Karpas-422 (cell line): ENCODE measurements around the gene NAA10. TPM values are rescaled to one million over a fixed set of nuclear protein-coding genes. Genes with fewer than 3 reads are reported as not detected.

ENCODE experiments used
- DNase-seq: peaks from one replicate; pipeline ENCODE4 v3.0.0-alpha.2; 2015
- H2AFZ ChIP-seq: fragments of 200-600 bp; sonication (generic); 2 replicates; pipeline ENCODE4 v1.6.1; 2014; ENCODE audit warnings: antibody characterized with exemption, low read length, mixed read lengths
- H3K27ac ChIP-seq: fragments of 200-600 bp; sonication (generic); 2 replicates; pipeline ENCODE4 v1.5.1; 2014; ENCODE audit warnings: mild to moderate bottlenecking, low read length, moderate library complexity
- H3K27me3 ChIP-seq: fragments of 200-600 bp; sonication (generic); 2 replicates; pipeline ENCODE4 v1.6.1; 2014; ENCODE audit warnings: low read length, mixed read lengths
- H3K36me3 ChIP-seq: fragments of 200-600 bp; sonication (generic); 2 replicates; pipeline ENCODE4 v1.6.1; 2014; ENCODE audit warnings: low read length, mixed read lengths; ENCODE audit not compliant: insufficient read depth
- H3K4me1 ChIP-seq: fragments of 200-600 bp; sonication (generic); 2 replicates; pipeline ENCODE4 v1.6.1; 2014; ENCODE audit warnings: mild to moderate bottlenecking, low read length, mixed read lengths
- H3K4me2 ChIP-seq: fragments of 200-600 bp; sonication (generic); 2 replicates; pipeline ENCODE4 v1.6.1; 2014; ENCODE audit warnings: low read length, low read depth, mild to moderate bottlenecking; ENCODE audit not compliant: poor library complexity, severe bottlenecking
- H3K4me3 ChIP-seq: fragments of 200-600 bp; sonication (generic); 2 replicates; pipeline ENCODE4 v1.5.1; 2014; ENCODE audit warnings: mild to moderate bottlenecking, antibody characterized with exemption, low read length, mixed read lengths
- H3K79me2 ChIP-seq: fragments of 200-600 bp; sonication (generic); 2 replicates; pipeline ENCODE4 v1.6.1; 2014; ENCODE audit warnings: mild to moderate bottlenecking, low read length, mixed read lengths
- H3K9ac ChIP-seq: fragments of 200-600 bp; sonication (generic); 2 replicates; pipeline ENCODE4 v1.6.0; 2014; ENCODE audit warnings: low read length
- H3K9me2 ChIP-seq: fragments of 200-600 bp; sonication (generic), shearing (Covaris generic); replicated peaks from 2 replicates; pipeline ENCODE4 v1.6.0; 2014; ENCODE audit warnings: mild to moderate bottlenecking, low read length, moderate library complexity; ENCODE audit not compliant: insufficient read depth
- H3K9me3 ChIP-seq: fragments of 300-700, 200-600 bp; sonication (generic); 2 replicates; pipeline ENCODE4 v1.6.1; 2014; ENCODE audit warnings: low read length, mixed read lengths
- H4K20me1 ChIP-seq: fragments of 200-600 bp; sonication (generic); 2 replicates; pipeline ENCODE4 v1.6.1; 2014; ENCODE audit warnings: mild to moderate bottlenecking, antibody characterized with exemption, low read length, low read depth; ENCODE audit not compliant: insufficient read depth
- small RNA-seq: library from RNA; depleted of rRNA; stranded (forward); fragments of <200 nt; gene quantifications from one replicate; pipeline ENCODE3, GENCODE V24; 2014
- total RNA-seq: library from RNA; depleted of rRNA; stranded (reverse); fragments of >200 nt; shearing (Covaris generic); gene quantifications from 2 replicates; pipeline ENCODE4 v1.2.3, GENCODE V29; 2014; ENCODE audit warnings: low replicate concordance; rRNA removed

NAA10 gene
- total RNA-seq, 1 experiment from 2014 or later, result 103 TPM

DNA sequence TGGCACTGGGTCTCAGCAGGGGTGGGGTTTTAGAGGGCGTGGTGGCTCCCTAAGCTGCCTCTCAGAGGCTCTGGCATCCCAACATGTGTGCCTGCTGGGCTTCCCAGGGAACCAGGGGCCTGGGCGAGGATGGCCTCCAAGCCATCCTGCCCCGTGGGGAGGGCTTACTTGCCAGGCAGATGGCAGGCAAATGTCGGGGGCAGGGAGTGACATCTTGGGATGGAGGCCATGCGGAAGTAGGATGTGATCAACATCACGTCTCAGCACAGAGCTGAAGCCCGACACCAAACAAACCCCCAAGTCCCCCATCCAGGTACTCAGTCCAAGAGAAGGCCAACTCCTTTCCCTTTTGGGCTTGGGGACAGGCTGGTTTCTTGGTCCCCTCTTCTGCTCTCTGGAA, 53.6 kb downstream of the NAA10 start:
- no peaks in the 10 kb centered on the region for H3K79me2 ChIP-seq
- H3K27me3 ChIP-seq, result no peaks in the 10 kb centered on the region
- H3K9ac ChIP-seq, result no peak overlapping the region
- no peak overlapping the region for H3K4me2 ChIP-seq
- H3K4me3 ChIP-seq, result no peak overlapping the region
- H3K36me3 ChIP-seq, result no peaks in the 10 kb centered on the region
- H3K9me3 ChIP-seq, result no peaks in the 10 kb centered on the region
- DNase-seq, result no peak
- H3K9me2 ChIP-seq, result no peaks in the 10 kb centered on the region
- H3K27ac ChIP-seq, result no peak overlapping the region
- H3K4me1 ChIP-seq, result no peaks in the 10 kb centered on the region
- H2AFZ ChIP-seq, result no peak overlapping the region
- 0 out of 2 replicates have a peak, but pooled peaks cover 5% of the 10 kb centered on the region for H4K20me1 ChIP-seq

- Histone ChIP-seq H3K79me2 (no peaks in the 10 kb centered on the region), H3K9me3 (no peaks in the 10 kb centered on the region), H4K20me1 (0 out of 2 replicates have a peak, but pooled peaks cover 5% of the 10 kb centered on the region), H3K4me1 (no peaks in the 10 kb centered on the region), H3K27ac (no peak overlapping the region), H3K36me3 (no peaks in the 10 kb centered on the region), H3K4me3 (no peak overlapping the region), H3K9ac (no peak overlapping the region), H3K9me2 (no peaks in the 10 kb centered on the region), H3K27me3 (no peaks in the 10 kb centered on the region), H3K4me2 (no peak overlapping the region), H2AFZ (no peak overlapping the region)
- no peak for DNase-seq
These were observed 54.4 kb downstream of the NAA10 start for GRCh38 chrX:153880440-153880815.

GRCh38 chrX:153879741-153880439, 54.9 kb downstream of the NAA10 start:
- H3K4me3 ChIP-seq, result no peak overlapping the region

More at GRCh38 chrX:153879741-153880439, 54.9 kb downstream of the NAA10 start:
- Histone ChIP-seq H3K79me2 (no peaks in the 10 kb centered on the region), H3K27ac (no peak overlapping the region), H3K27me3 (no peaks in the 10 kb centered on the region), H3K9me2 (no peaks in the 10 kb centered on the region), H3K36me3 (no peaks in the 10 kb centered on the region), H4K20me1 (0 out of 2 replicates have a peak, but pooled peaks cover 5% of the 10 kb centered on the region), H2AFZ (no peak overlapping the region), H3K4me1 (no peaks in the 10 kb centered on the region), H3K9me3 (no peaks in the 10 kb centered on the region), H3K4me2 (no peak overlapping the region), H3K9ac (no peak overlapping the region)
- no peak for DNase-seq

Small RNA genes within 50 kb of the gene (small RNA-seq; reads per million reads assigned to genes)
- gene MIR3202-1, result not detected

Other genes starting within 250 kb of the NAA10 start
- gene SLC6A8, start 247.1 kb downstream of the NAA10 start, total RNA-seq, result 0.14 TPM in 1 of 2 replicates, not detected in the other
- gene BCAP31, start 210.7 kb downstream of the NAA10 start, total RNA-seq, result 99.7 and 110 TPM in 2 replicates
- 1.9 and 4.1 TPM in 2 replicates for gene ABCD1, start 210.2 kb downstream of the NAA10 start, total RNA-seq
- not detected in 2 replicates for gene PLXNB3, start 170.8 kb downstream of the NAA10 start, total RNA-seq
- not detected in 2 replicates for gene SRPK3, start 154.0 kb downstream of the NAA10 start, total RNA-seq
- 46.5 and 80.7 TPM in 2 replicates for gene IDH3G, start 140.7 kb downstream of the NAA10 start, total RNA-seq
- 249 and 310 TPM in 2 replicates for gene SSR4, start 140.4 kb downstream of the NAA10 start, total RNA-seq
- not detected in 2 replicates for gene PDZD4, start 104.5 kb downstream of the NAA10 start, total RNA-seq
- gene L1CAM, start 48.9 kb downstream of the NAA10 start, total RNA-seq, result not detected in 2 replicates
- gene AVPR2, start 30.4 kb downstream of the NAA10 start, total RNA-seq, result not detected in 2 replicates
- 104 and 218 TPM in 2 replicates for gene ARHGAP4, start 8.8 kb downstream of the NAA10 start, total RNA-seq
- 0.22 and 0.26 TPM in 2 replicates for gene RENBP, start 9.6 kb upstream of the NAA10 start, total RNA-seq
- 16.8 and 29.4 TPM in 2 replicates for gene HCFC1, start 36.8 kb upstream of the NAA10 start, total RNA-seq
- 1.5 and 3.9 TPM in 2 replicates for gene TMEM187, start 37.7 kb upstream of the NAA10 start, total RNA-seq
- gene IRAK1, start 84.9 kb upstream of the NAA10 start, total RNA-seq, result 76.0 and 131 TPM in 2 replicates
- gene MECP2, start 162.7 kb upstream of the NAA10 start, total RNA-seq, result 20.4 and 27.5 TPM in 2 replicates
- not detected in 2 replicates for gene OPN1LW, start 209.2 kb upstream of the NAA10 start, total RNA-seq
- gene OPN1MW, start 247.6 kb upstream of the NAA10 start, total RNA-seq, result not detected in 2 replicates